Spleen (tissue), 11 donors: Measurements from ENCODE around the gene LAMC3. TPM values are rescaled to one million over a fixed set of nuclear protein-coding genes. Genes with fewer than 3 reads are reported as not detected.

Experiments used
- DNase-seq: peaks from one replicate; pipeline ENCODE4 v3.0.0-alpha.2; 2020
- H3K27ac ChIP-seq, 8 donors: fragments of 200-600 bp; sonication (generic) in 7 of 8; 1 replicate in 4 of 8; 2 replicates in 4 of 8; pipeline versions ENCODE4 v1.5.0 to v1.8.0; 2016 to 2021; ENCODE audit warnings: inconsistent platforms in 4 of 8, mild to moderate bottlenecking in 4 of 8, moderate library complexity in 1 of 8
- H3K27me3 ChIP-seq, 7 donors: fragments of 200-600 bp; sonication (generic) in 6 of 7; replicated peaks in 1 of 7; 1 replicate in 4 of 7; 2 replicates in 3 of 7; pipeline versions ENCODE4 v1.5.0 to v1.8.0; 2016 to 2021; ENCODE audit warnings: inconsistent platforms in 3 of 7, mild to moderate bottlenecking in 1 of 7
- H3K36me3 ChIP-seq, 6 donors: fragments of 200-600 bp; sonication (generic) in 5 of 6; 1 replicate in 4 of 6; 2 replicates in 2 of 6; pipeline versions ENCODE4 v1.5.0 to v1.8.0; 2016 to 2021; ENCODE audit warnings: inconsistent platforms in 2 of 6
- H3K4me1 ChIP-seq, 6 donors: fragments of 200-600 bp; sonication (generic) in 5 of 6; 1 replicate in 3 of 6; 2 replicates in 3 of 6; pipeline versions ENCODE4 v1.5.0 to v1.8.0; 2016 to 2021; ENCODE audit warnings: inconsistent platforms in 3 of 6
- H3K4me3 ChIP-seq, 8 donors: fragments of 200-600 bp; sonication (generic) in 7 of 8; 1 replicate in 4 of 8; 2 replicates in 4 of 8; pipeline versions ENCODE4 v1.5.0 to v1.8.0; 2016 to 2021; ENCODE audit warnings: inconsistent platforms in 4 of 8, mild to moderate bottlenecking in 4 of 8, moderate library complexity in 2 of 8
- H3K9me3 ChIP-seq, 8 donors: fragments of 200-600 bp; sonication (generic) in 7 of 8; 1 replicate in 4 of 8; 2 replicates in 4 of 8; pipeline versions ENCODE4 v1.5.0 to v1.8.0; 2016 to 2021; ENCODE audit warnings: inconsistent platforms in 4 of 8
- POLR2A ChIP-seq, 3 donors: fragments of 450-650 bp; IDR thresholded peaks; one replicate each; pipeline ENCODE4 v1.5.1; 2017; ENCODE audit warnings: antibody characterized with exemption in 3 of 3, mild to moderate bottlenecking in 1 of 3
- POLR2AphosphoS5 ChIP-seq, 3 donors: sonication (generic); formaldehyde crosslinking; IDR thresholded peaks; one replicate each; pipeline ENCODE4 v1.5.1; 2017; ENCODE audit warnings: antibody characterized with exemption in 3 of 3
- whole genome bisulfite sequencing, 5 donors: extraction: QIAGEN DNeasy Blood & Tissue Kit in 3 of 5; methylation state at CpG; one replicate each; pipeline versions ENCODE4 v1.1.5 to v1.1.7; 2013 to 2018; 5-methylcytosine and 5-hydroxymethylcytosine counted together
- intact Hi-C: fragments of 100-400 bp; cut with DNase I; formaldehyde crosslinking; loops from one replicate; pipeline ENCODE4 v1.15.0; 2023; ENCODE audit warnings: low total_unique reads
- polyA plus RNA-seq, 3 donors: library from polyadenylated mRNA; stranded (reverse); fragments of 200-250 nt; gene quantifications; one replicate each; pipeline ENCODE4 v1.2.1, GENCODE V29; 2013
- total RNA-seq, 7 donors: library from RNA; depleted of rRNA in 3 of 7; stranded (reverse); fragments of >200 nt in 3 of 7; fragmentation: NEBNext Ultra II Directional in 4 of 7; extraction: Animal tissue kit (Norgen Biotek cat#: 25700) in 4 of 7; gene quantifications; one replicate each; pipeline versions ENCODE4 v1.1.0 to v1.2.1, GENCODE V29; 2016 to 2021
- TF ChIP-seq, protein P1 (sequence below), 11 experiments: fragments of 200-600 bp in 7 of 11; fragments of 450-650 bp in 4 of 11; sonication (generic) in 4 of 11; IDR thresholded peaks in 8 of 11; conservative IDR thresholded peaks in 3 of 11; 1 replicate in 7 of 11; 2 replicates in 4 of 11; pipeline versions ENCODE4 v1.4.0 to v1.8.0; 2016 to 2021; ENCODE audit warnings: antibody characterized with exemption in 11 of 11, inconsistent platforms in 4 of 11, mild to moderate bottlenecking in 1 of 11
- donor health status: healthy with polysubstance abuse.
- donor health status: DM: no; HTN: no; CAD: no; lungs with moderate emphysema.
- donor health status: DM: no; HTN: no; CAD: no.
- donor health status: Bipolar disorder and iron deficiency.
- donor health status: healthy.
- donor health status: DM: no; HTN: no; CAD: no.
- donor health status: DM: yes; HTN: yes; CAD: no.

The LAMC3 gene
- total and polyA plus RNA-seq, 10 donors = 9.1 to 79.5 (median 34.6) TPM

DNA sequence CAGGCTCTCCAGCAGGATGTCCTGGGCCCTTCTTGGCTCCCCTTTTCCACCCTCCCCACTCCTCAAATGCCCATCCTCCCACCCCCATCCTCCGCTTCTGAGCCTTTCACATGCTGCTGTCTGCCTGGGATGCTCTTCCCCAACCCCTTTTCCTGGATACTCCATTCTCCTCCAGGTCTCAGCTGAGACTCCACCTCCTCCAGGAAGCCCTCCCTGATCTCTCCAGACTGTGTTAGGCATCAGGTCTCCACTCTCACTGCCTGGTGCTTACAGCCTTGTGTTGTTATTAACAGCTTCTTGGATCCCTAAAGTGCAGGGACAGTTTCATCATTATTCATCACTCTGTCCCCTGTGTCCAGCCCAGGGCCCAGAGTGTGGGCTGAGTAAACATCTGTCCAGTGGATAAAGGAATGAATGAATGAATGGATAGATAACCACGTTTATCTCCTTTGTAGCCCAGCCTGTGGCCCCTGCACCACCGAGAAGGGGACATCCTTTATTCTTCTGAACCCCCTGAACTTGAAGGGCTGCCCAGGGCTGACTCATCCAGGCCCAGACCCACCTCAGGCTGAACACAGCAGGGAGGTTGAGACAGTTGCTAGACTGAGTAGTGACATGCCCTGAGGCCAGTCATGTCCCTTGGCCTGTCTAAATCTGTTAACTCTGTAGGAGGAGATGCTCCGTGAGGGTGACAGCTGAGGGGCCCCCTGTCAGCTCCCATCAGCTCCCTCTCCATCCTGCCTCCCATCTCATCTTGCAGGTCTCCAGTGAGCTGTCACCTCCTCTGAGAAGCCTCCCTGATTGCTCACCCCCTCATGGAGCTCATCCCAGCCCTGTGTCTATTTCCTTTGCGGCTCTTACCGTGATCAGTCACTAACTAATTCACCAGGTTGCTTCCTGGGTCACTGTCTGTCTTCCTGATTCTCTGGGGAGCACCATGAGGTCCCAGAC is 14.6 kb upstream of the LAMC3 start:
- H3K36me3 ChIP-seq = no peaks in the 10 kb centered on the region
- no peaks in the 10 kb centered on the region for H3K9me3 ChIP-seq
- no peak overlapping the region for H3K4me3 ChIP-seq
- TF ChIP-seq POLR2A (IDR thresholded peaks at IDR 0.05) (no peak), POLR2AphosphoS5 (IDR thresholded peaks at IDR 0.05) (no peak)
- TF ChIP-seq, protein P1, sequence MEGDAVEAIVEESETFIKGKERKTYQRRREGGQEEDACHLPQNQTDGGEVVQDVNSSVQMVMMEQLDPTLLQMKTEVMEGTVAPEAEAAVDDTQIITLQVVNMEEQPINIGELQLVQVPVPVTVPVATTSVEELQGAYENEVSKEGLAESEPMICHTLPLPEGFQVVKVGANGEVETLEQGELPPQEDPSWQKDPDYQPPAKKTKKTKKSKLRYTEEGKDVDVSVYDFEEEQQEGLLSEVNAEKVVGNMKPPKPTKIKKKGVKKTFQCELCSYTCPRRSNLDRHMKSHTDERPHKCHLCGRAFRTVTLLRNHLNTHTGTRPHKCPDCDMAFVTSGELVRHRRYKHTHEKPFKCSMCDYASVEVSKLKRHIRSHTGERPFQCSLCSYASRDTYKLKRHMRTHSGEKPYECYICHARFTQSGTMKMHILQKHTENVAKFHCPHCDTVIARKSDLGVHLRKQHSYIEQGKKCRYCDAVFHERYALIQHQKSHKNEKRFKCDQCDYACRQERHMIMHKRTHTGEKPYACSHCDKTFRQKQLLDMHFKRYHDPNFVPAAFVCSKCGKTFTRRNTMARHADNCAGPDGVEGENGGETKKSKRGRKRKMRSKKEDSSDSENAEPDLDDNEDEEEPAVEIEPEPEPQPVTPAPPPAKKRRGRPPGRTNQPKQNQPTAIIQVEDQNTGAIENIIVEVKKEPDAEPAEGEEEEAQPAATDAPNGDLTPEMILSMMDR (IDR thresholded peaks at IDR 0.05 in 8 of 11, conservative IDR thresholded peaks at IDR 0.05 in 3 of 11) = no peak
- 70 to 80% (median 77%) methylated on average over 6 of the region's 6 CpGs for WGBS, 5 donors
- intact Hi-C loops = no loop called here
- DNase-seq = no peak
- H3K27ac ChIP-seq = no peak overlapping the region
- H3K4me1 ChIP-seq = peaks cover 0 to 24% (median 8%) of the 10 kb centered on the region in 6 donors
- peaks cover 0 to 46% (median 9%) of the 10 kb centered on the region in 7 donors for H3K27me3 ChIP-seq

DNA sequence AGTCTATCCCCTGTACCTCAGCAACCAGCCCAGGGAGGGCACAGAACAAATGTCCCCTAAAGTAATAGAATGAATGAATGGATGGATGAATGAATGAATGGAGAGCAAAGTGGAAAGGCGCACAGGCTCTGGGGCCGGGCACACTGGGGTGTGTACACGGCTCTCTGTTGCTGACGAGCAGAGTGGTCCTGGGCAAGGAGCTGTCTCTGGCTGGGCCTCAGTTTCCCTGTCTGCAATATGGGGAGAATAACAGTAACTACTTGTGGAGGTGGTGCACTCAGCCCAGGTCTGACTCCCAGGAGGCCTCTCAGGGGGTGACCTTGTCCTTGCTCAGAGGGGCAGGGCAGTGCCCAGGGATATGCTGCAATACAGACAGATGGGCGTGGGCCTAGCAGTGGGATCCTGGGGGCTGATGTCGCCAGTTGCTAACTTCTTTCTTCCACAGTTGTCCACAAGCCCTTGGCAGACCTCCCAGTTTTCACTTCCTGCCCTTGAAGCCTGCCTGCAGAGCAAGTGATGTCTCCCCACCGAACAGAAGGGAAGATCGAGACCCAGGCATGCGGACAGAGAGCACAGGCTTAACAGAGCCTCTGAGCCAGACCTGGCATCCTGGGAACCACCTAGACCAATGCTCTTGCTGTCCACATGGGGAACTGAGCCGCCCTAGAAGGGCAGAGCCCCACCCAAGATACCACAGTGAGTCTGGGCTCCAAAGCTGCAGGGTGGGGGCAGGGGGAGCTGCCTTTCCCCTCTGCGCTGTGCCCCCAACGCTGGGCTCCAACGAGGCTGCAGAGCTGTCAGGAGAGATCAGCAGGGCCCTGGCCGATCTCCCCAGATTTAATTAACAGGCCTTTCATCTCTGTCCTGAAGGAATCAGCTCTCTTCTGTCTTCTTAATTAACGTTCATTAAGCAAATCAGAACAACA is 13.6 kb upstream of the LAMC3 start:
- intact Hi-C loops = no loop called here
- WGBS, 5 donors = 32 to 49% (median 37%) methylated on average over 11 to 15 of the region's 15 CpGs

DNA sequence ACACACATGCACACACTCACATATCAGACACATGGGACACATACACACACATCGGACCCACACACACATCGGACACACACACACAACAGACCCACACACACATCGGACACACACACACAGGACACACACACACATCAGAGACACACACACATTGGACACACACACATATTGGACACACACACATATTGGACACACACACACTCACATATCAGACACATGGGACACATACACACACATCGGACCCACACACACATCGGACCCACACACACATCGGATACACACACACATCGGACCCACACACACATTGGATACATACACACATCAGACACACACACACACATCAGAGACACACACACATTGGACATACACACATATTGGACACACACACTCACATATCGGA is 12.8 kb upstream of the LAMC3 start:
- Histone ChIP-seq H3K4me3 (no peak overlapping the region), H3K27me3 (peaks cover 0 to 55% (median 17%) of the 10 kb centered on the region in 7 donors), H3K9me3 (no peaks in the 10 kb centered on the region), H3K4me1 (peaks cover 0 to 24% (median 8%) of the 10 kb centered on the region in 6 donors), H3K27ac (no peak overlapping the region), H3K36me3 (no peaks in the 10 kb centered on the region)
- WGBS, 5 donors = 95 to 97% (median 96%) methylated on average over 7 to 8 of the region's 8 CpGs
- TF ChIP-seq, protein P1 (IDR thresholded peaks at IDR 0.05 in 8 of 11, conservative IDR thresholded peaks at IDR 0.05 in 3 of 11) = no peak
- no peak for TF ChIP-seq POLR2AphosphoS5 (IDR thresholded peaks at IDR 0.05)
- no peak for TF ChIP-seq POLR2A (IDR thresholded peaks at IDR 0.05)
- no peak for DNase-seq
- intact Hi-C loops = no loop called here

More for the DNA sequence above, 13.6 kb upstream of the LAMC3 start:
- H3K4me3 ChIP-seq = no peak overlapping the region
- no peak for DNase-seq
- H3K27ac ChIP-seq = no peak overlapping the region
- no peaks in the 10 kb centered on the region for H3K36me3 ChIP-seq
- peaks cover 0 to 47% (median 16%) of the 10 kb centered on the region in 7 donors for H3K27me3 ChIP-seq
- TF ChIP-seq POLR2A (IDR thresholded peaks at IDR 0.05) (no peak), POLR2AphosphoS5 (IDR thresholded peaks at IDR 0.05) (no peak)
- TF ChIP-seq, protein P1 (IDR thresholded peaks at IDR 0.05 in 8 of 11, conservative IDR thresholded peaks at IDR 0.05 in 3 of 11) = no peak
- peaks cover 0 to 24% (median 8%) of the 10 kb centered on the region in 6 donors for H3K4me1 ChIP-seq
- H3K9me3 ChIP-seq = no peaks in the 10 kb centered on the region
